Activated T-cell treated with anti-CD3 and anti-CD28 coated beads, Interleukin-2, amount 50 U/mL, for 48 hours (primary cell): ENCODE measurements around the gene INAVA.

Experiments
- DNase-seq, 2 experiments: peaks; one replicate each; pipeline ENCODE4 v3.0.0-alpha.2; 2020

The INAVA gene

GRCh38 chr1:200894712-200895442 is at the start of gene INAVA:
Gene INAVA (plus strand): TSS chr1:200894900. CDS start chr1:200898401, 3,501 bp downstream.
- no peak for DNase-seq

GRCh38 chr1:200845360-200845759 is 49.3 kb upstream of the INAVA start:
- DNase-seq = no peak

GRCh38 chr1:200846398-200846797 is 48.3 kb upstream of the INAVA start:
- no peak for DNase-seq

- no peak for DNase-seq
Measured at GRCh38 chr1:200849430-200849829, 45.3 kb upstream of the INAVA start.

- DNase-seq = no peak
Measured at GRCh38 chr1:200850554-200850953, 44.1 kb upstream of the INAVA start.

- no peak for DNase-seq
Measured at GRCh38 chr1:200856716-200857357, 37.9 kb upstream of the INAVA start.

GRCh38 chr1:200857804-200858203 is 36.9 kb upstream of the INAVA start:
- DNase-seq = no peak

- no peak for DNase-seq
Measured at GRCh38 chr1:200861937-200862647, 32.6 kb upstream of the INAVA start.

- DNase-seq = no peak
Measured at GRCh38 chr1:200862713-200863415, 31.8 kb upstream of the INAVA start.

- DNase-seq = no peak
Measured at GRCh38 chr1:200866116-200866515, 28.6 kb upstream of the INAVA start.

GRCh38 chr1:200866521-200866920 is 28.2 kb upstream of the INAVA start:
- DNase-seq = peak; percentile 63 to 69

- DNase-seq = no peak
Measured at GRCh38 chr1:200867018-200867811, 27.5 kb upstream of the INAVA start.

GRCh38 chr1:200869376-200869752 is 25.3 kb upstream of the INAVA start:
- peak in 1 of 2 experiments; percentile 23 for DNase-seq

GRCh38 chr1:200869753-200870391 is 24.8 kb upstream of the INAVA start:
- peak; percentile 60 for DNase-seq

GRCh38 chr1:200872446-200873115 is 22.1 kb upstream of the INAVA start, which contains the start of gene GPR25:
Gene GPR25 (plus strand): TSS chr1:200872981. CDS start chr1:200873038, 57 bp downstream.
- no peak for DNase-seq

- no peak for DNase-seq
Measured at GRCh38 chr1:200873116-200873670, 21.5 kb upstream of the INAVA start.

- DNase-seq = peak in 1 of 2 experiments; percentile 26
Measured at GRCh38 chr1:200873671-200874397, 20.9 kb upstream of the INAVA start.

GRCh38 chr1:200874694-200875093 is 20.0 kb upstream of the INAVA start:
- peak in 1 of 2 experiments; percentile 19 for DNase-seq

- DNase-seq = no peak
Measured at GRCh38 chr1:200875416-200875815, 19.3 kb upstream of the INAVA start.

GRCh38 chr1:200877010-200877409 is 17.7 kb upstream of the INAVA start:
- DNase-seq = no peak
